ENCODE data around the gene DIP2C.

Gene DIP2C

GRCh38 chr10:393106-393745 lies 296.2 kb downstream of the DIP2C start:
- no peak overlapping the region for H3K4me3 ChIP-seq (replicated peaks; ENCODE audit: low read depth, low read length)
- DNase-seq (ENCODE audit: low read depth) = no peak
- no peak for TF ChIP-seq CTCF (IDR thresholded peaks at IDR 0.05; ENCODE audit: low read length, missing control alignments)

DNA sequence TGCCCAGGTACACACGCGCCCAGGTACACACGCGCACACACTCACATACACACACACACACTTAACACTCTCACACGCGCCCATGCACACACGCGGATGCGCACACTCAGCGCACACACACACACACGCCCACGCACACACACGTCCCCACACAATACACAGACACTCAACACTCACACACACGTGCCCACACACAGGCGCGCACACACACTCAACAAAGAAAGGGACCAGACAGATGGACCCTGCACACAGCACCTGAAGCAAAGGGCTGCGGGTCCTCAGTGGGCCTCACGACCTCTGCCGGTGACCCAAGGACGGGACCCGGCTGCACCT lies 296.8 kb downstream of the DIP2C start:
- H3K4me3 ChIP-seq (replicated peaks; ENCODE audit: low read depth, low read length) = no peak overlapping the region
- no peak for TF ChIP-seq CTCF (IDR thresholded peaks at IDR 0.05; ENCODE audit: low read length, missing control alignments)
- DNase-seq (ENCODE audit: low read depth) = no peak

DNA sequence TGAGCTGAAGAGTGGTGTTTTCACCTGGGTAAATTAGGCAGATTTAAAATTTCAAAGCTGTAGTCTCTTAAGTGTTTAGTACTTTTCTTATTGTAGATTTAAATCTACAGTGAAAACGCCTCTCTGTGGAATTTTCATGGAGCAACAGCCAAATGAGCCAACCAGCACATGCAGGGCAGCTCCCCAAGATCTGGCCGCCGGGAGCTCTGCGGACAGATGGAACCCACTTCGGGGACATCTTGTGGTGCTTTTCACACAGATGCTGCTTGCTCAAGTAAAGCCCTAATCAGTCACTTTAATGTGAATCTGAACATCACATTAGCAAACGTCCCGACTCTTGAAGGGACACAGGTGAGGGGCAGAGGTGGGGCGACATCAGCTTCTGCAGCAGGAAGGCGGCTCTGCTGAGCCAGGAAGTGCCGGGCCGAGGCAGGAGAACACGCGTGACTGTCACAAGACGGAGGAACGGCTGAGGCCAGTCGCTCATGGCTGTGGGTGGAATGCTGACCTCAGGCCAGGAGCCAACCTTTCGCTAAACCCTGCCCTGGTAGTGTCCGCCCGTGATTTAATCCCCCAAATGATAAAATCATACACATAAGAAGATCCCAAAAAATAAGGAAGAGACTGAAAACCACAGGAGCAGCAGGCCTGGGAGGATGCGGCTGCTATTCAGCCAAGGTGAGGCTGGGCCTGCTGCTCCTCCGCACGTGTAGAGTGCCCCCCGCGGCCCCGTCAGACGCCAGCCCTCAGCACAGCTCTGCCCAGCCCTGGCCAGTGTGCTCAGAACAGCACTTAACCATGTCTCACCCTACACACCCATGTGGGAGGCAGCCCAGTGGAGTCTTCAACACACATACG lies 297.4 kb downstream of the DIP2C start:
- no peak for DNase-seq (ENCODE audit: low read depth)
- TF ChIP-seq CTCF (IDR thresholded peaks at IDR 0.05; ENCODE audit: low read length, missing control alignments) = no peak

GRCh38 chr10:391305-391704 lies 298.2 kb downstream of the DIP2C start:
- no peak for DNase-seq (ENCODE audit: low read depth)
- H3K4me3 ChIP-seq (replicated peaks; ENCODE audit: low read depth, low read length) = no peak overlapping the region
- no peak for TF ChIP-seq CTCF (IDR thresholded peaks at IDR 0.05; ENCODE audit: low read length, missing control alignments)

More for the DNA sequence above, 297.4 kb downstream of the DIP2C start:
- H3K4me3 ChIP-seq (replicated peaks; ENCODE audit: low read depth, low read length) = no peak overlapping the region

GRCh38 chr10:390449-391100 lies 298.9 kb downstream of the DIP2C start:
- no peak overlapping the region for H3K4me3 ChIP-seq (replicated peaks; ENCODE audit: low read depth, low read length)
- no peak for TF ChIP-seq CTCF (IDR thresholded peaks at IDR 0.05; ENCODE audit: low read length, missing control alignments)
- no peak for DNase-seq (ENCODE audit: low read depth)

GRCh38 chr10:389836-390448 lies 299.5 kb downstream of the DIP2C start:
- DNase-seq (ENCODE audit: low read depth) = no peak
- no peak overlapping the region for H3K4me3 ChIP-seq (replicated peaks; ENCODE audit: low read depth, low read length)
- no peak for TF ChIP-seq CTCF (IDR thresholded peaks at IDR 0.05; ENCODE audit: low read length, missing control alignments)

All from fibroblast of pulmonary artery (primary cell).